GM23338 (cell line): ENCODE results near the gene ALDH2. TPM values are rescaled to one million over a fixed set of nuclear protein-coding genes. Genes with fewer than 3 reads are reported as not detected.

Experiments used
- ATAC-seq: fragments of 200-7000 bp; cut with Tn5 transposase; 3 replicates; pipeline ENCODE4 v1.9.1; 2020
- DNase-seq: peaks from one replicate; pipeline ENCODE4 v3.0.0-alpha.2; 2015; ENCODE audit warnings: low spot score
- H2AFZ ChIP-seq: fragments of 200-600 bp; sonication (generic); 2 replicates; pipeline ENCODE4 v1.8.0; 2016; ENCODE audit warnings: antibody characterized with exemption, mild to moderate bottlenecking, moderate library complexity
- H3F3A ChIP-seq: fragments of 200-600 bp; sonication (generic); replicated peaks from 2 replicates; pipeline ENCODE4 v1.8.0; 2017; ENCODE audit warnings: antibody characterized with exemption, mixed run types, low read depth
- H3K27ac ChIP-seq: fragments of 200-600 bp; sonication (generic); 2 replicates; pipeline ENCODE4 v1.6.1; 2016; ENCODE audit warnings: low read depth
- H3K27me3 ChIP-seq: fragments of 200-600 bp; sonication (generic); 2 replicates; pipeline ENCODE4 v1.8.0; 2016; ENCODE audit warnings: mild to moderate bottlenecking, mixed run types, moderate library complexity; ENCODE audit not compliant: insufficient read depth
- H3K36me3 ChIP-seq: fragments of 200-600 bp; sonication (generic); 2 replicates; pipeline ENCODE4 v1.8.0; 2016; ENCODE audit warnings: mild to moderate bottlenecking; ENCODE audit not compliant: insufficient read depth
- H3K4me1 ChIP-seq: fragments of 200-600 bp; sonication (generic); 2 replicates; pipeline ENCODE4 v1.8.0; 2016; ENCODE audit warnings: mild to moderate bottlenecking, moderate library complexity; ENCODE audit not compliant: insufficient read depth
- H3K4me2 ChIP-seq: fragments of 200-600 bp; sonication (generic); 2 replicates; pipeline ENCODE4 v1.7.1; 2017; ENCODE audit warnings: mixed run types
- H3K4me3 ChIP-seq: fragments of 200-600 bp; sonication (generic); 2 replicates; pipeline ENCODE4 v1.6.1; 2016; ENCODE audit warnings: mixed run types
- H3K79me2 ChIP-seq: fragments of 200-600 bp; sonication (generic); replicated peaks from 2 replicates; pipeline ENCODE4 v1.8.0; 2017; ENCODE audit warnings: mild to moderate bottlenecking; ENCODE audit not compliant: insufficient read depth
- H3K9me2 ChIP-seq: fragments of 200-600 bp; sonication (generic); 2 replicates; pipeline ENCODE4 v1.8.0; 2017; ENCODE audit not compliant: insufficient read depth
- H4K20me1 ChIP-seq: fragments of 200-600 bp; sonication (generic); replicated peaks from 2 replicates; pipeline ENCODE4 v1.8.0; 2017; ENCODE audit warnings: mild to moderate bottlenecking; ENCODE audit not compliant: insufficient read depth
- H3K27ac Mint-ChIP-seq: 2 replicates; pipeline ENCODE4 v1.8.0; 2020; ENCODE audit warnings: inconsistent platforms, mild to moderate bottlenecking, moderate library complexity, mixed read lengths
- H3K27me3 Mint-ChIP-seq: 3 replicates; pipeline ENCODE4 v1.8.0; 2022; ENCODE audit warnings: low read depth, mild to moderate bottlenecking, moderate library complexity, mixed read lengths, inconsistent platforms; ENCODE audit not compliant: insufficient read depth, poor library complexity
- H3K36me3 Mint-ChIP-seq: 3 replicates; pipeline ENCODE4 v1.8.0; 2021; ENCODE audit warnings: low read depth, mild to moderate bottlenecking, inconsistent platforms, moderate library complexity, mixed read lengths
- H3K4me1 Mint-ChIP-seq: 3 replicates; pipeline ENCODE4 v1.8.0; 2020; ENCODE audit warnings: mild to moderate bottlenecking, inconsistent platforms, mixed read lengths
- H3K4me3 Mint-ChIP-seq: 3 replicates; pipeline ENCODE4 v1.8.0; 2021; ENCODE audit warnings: moderate library complexity, mild to moderate bottlenecking, inconsistent platforms, mixed read lengths
- H3K9me3 Mint-ChIP-seq: 3 replicates; pipeline ENCODE4 v1.8.0; 2020; ENCODE audit warnings: moderate library complexity, mild to moderate bottlenecking, inconsistent platforms, mixed read lengths
- CTCF ChIP-seq, 2 experiments: fragments of 200-600 bp in 1 of 2; sonication (generic) in 1 of 2; conservative IDR thresholded peaks; 2 replicates each; pipeline versions ENCODE4 v1.5.1 to v1.6.1; 2016 to 2017; ENCODE audit warnings: antibody characterized with exemption in 2 of 2, low read depth in 2 of 2, mild to moderate bottlenecking in 2 of 2, moderate library complexity in 1 of 2
- EZH2 ChIP-seq: fragments of 200-600 bp; sonication (generic); IDR thresholded peaks from one replicate; pipeline ENCODE4 v1.8.0; 2017; ENCODE audit warnings: antibody characterized with exemption, mild to moderate bottlenecking, low read depth; ENCODE audit not compliant: unreplicated experiment
- JUNB ChIP-seq: IDR thresholded peaks from one replicate; pipeline ENCODE4 v1.6.1; 2016; ENCODE audit warnings: antibody characterized with exemption; ENCODE audit not compliant: unreplicated experiment
- POLR2AphosphoS5 ChIP-seq: IDR thresholded peaks from 2 replicates; pipeline ENCODE4 v1.6.1; 2016; ENCODE audit warnings: antibody characterized with exemption, low read depth
- ZNF462 ChIP-seq: fragments of 250-450 bp; sonication (Bioruptor Pico); IDR thresholded peaks from 2 replicates; pipeline ENCODE4 v1.5.0; 2020; ENCODE audit warnings: mild to moderate bottlenecking, moderate library complexity
- polyA plus RNA-seq: library from polyadenylated mRNA; unstranded; fragments of >200 nt; fragmentation: Nextera tagmentation; extraction: Ambion mirVana; gene quantifications from 2 replicates; pipeline ENCODE4 v1.2.1, GENCODE V29; 2016
- total RNA-seq: library from RNA; depleted of rRNA; stranded (reverse); fragments of >200 nt; shearing (Covaris generic); gene quantifications from 2 replicates; pipeline ENCODE4 v1.2.3, GENCODE V29; 2014

Gene ALDH2
- total and polyA plus RNA-seq, 2 experiments from 2014 or later: 14.9 to 50.5 TPM

GRCh38 chr12:111858186-111858585 is 91.5 kb downstream of the ALDH2 start (continued):
- TF ChIP-seq ZNF462 (CRISPR knock-in tag) (no peak), POLR2AphosphoS5 (no peak), EZH2 (no peak), JUNB (no peak), CTCF (conservative IDR thresholded peaks at IDR 0.05; ENCODE audit: low read depth in 2 of 2) (no peak)

GRCh38 chr12:111858778-111859177 is 92.0 kb downstream of the ALDH2 start:
- H3K36me3 ChIP-seq: no peaks in the 10 kb centered on the region
- peaks cover 100% of the 10 kb centered on the region for H3K79me2 ChIP-seq
- ATAC-seq: no peak
- H3K9me2 ChIP-seq: no peaks in the 10 kb centered on the region
- Mint-ChIP-seq H3K27me3 (peaks cover 3% of the 10 kb centered on the region), H3K36me3 (peaks cover 17% of the 10 kb centered on the region), H3K9me3 (no peaks in the 10 kb centered on the region), H3K4me1 (peaks cover 12% of the 10 kb centered on the region), H3K4me3 (no peak overlapping the region), H3K27ac (no peak overlapping the region)
- 0 out of 2 replicates have a peak, but pooled peaks cover 4% of the 10 kb centered on the region for H3F3A ChIP-seq
- peaks cover 4% of the 10 kb centered on the region for H3K4me1 ChIP-seq
- H3K27ac ChIP-seq: no peak overlapping the region
- H3K4me2 ChIP-seq: no peak overlapping the region
- peaks cover 42% of the 10 kb centered on the region for H4K20me1 ChIP-seq
- no peak overlapping the region for H2AFZ ChIP-seq
- H3K27me3 ChIP-seq: no peaks in the 10 kb centered on the region
- DNase-seq: no peak
- H3K4me3 ChIP-seq: no peak overlapping the region
- TF ChIP-seq ZNF462 (CRISPR knock-in tag) (no peak), POLR2AphosphoS5 (no peak)
